NK-92 (cell line): ENCODE data around the gene PTPRD.

Experiments used
- DNase-seq: peaks from one replicate; lab custom pipeline; 2025; ENCODE audit not compliant: unreplicated experiment; lab: John Stamatoyannopoulos, UW

Gene PTPRD

DNA sequence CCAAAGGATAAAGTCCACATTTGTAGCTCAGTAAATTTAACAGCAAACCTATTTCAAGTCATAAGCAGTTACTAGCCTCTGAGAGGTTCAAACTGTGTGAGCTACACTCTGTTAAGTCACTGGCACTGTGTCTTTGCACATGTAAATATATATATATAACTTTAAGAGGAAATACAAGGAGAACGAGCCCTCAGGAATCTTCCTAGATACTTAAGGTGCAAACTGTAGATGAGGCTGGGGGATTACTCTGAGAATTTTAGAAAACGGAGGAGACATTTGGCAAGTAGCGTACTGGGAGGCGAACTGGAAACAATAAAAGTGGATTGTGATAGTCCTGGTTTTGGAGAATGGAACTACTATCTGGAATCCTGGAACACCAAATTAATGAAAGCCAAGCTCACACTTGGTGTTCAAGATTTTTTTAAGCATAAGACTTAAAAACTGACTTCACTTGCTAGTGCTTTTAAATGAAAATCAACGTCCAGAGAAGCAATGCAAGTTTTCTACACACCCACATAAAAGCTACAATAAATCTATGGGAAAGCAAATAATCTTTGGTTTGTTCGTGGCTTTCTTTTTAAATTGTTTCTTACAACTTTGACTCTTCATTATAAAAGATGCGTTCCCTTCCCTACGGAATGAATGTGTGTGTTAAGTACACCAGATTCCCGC is 1756.3 kb downstream of the PTPRD start:
- DNase-seq = no peak

DNA sequence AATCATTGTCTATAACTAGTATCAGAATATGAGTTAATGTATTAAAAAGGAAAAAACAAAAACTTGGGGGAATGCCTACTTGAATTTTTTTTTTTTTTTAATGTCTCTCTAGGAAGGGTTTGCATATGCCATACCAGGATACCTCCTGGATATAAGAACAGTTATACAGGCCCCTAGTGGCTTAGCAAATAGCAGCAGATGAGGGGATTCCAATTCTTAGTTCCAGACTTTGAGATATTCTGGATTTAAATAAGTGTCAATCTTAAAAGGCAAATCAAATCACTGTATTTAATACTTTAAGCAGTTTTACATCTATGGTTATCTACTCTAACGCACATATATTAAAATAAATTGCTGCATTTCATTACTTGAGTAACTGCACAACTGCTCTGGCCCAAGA is 1757.8 kb downstream of the PTPRD start:
- no peak for DNase-seq

DNA sequence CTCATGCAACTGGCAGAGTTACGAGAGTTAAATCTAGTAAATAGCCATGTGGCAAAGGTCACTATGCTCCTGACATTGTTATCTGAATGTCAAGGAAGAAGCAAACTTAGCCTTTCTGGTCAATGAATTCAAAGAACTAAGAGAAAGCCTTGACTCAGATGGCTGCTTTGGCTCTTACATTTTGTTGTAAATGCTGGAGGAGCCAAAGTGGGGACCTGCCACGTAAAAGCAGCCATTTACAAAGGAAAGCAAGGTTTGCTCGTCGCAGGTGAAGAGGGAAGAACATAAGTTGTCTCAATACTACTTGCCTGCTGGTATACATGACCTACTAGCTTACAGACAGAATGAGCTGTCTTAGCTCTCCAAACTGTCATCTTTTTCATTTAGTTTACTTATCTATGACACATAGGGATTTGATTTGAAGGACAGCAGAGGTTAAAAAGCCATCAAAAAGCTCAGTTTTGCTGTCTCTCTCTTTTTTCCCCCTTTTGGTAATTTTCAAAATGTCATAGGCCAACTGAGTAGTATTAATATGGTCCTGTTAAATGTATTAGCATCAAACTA is 1760.4 kb downstream of the PTPRD start:
- DNase-seq = no peak

DNA sequence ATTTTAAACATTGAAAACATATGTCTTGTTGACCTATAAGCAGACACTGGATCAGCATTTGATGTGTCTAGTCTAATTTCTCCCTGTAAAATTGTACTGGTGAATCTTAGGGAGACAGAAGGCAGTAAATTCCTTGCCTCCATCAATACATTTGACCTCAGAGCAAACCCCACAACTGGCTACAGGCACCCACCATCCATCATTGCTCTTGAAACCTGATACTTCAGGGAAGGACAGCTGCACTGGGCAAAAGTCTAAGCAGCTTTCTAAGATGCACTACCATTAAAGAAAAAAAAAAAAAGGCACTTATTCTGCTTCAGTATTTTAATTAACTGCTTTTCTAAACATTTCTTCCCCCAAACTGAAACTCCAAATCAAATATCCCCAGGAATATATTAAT is 1761.9 kb downstream of the PTPRD start:
- no peak for DNase-seq

DNA sequence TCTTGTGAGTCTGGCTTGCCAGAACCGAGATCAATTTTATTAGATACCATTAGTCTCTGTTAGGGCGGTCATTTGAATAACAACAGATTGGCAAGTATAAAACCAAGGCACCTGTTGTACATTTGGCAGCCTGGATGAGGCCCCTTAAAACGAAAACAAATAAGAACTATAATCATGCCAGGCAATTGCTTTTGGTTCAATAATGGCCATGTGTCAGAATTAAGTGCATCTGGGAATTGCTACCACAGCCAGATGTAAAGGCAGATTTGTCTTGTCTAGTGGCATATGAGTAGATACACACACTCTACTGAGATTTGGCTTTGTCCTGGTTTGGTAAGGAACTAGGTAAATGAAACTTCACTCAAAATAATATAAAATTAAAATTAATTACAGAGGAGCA is 1767.0 kb downstream of the PTPRD start:
- DNase-seq = no peak

DNA sequence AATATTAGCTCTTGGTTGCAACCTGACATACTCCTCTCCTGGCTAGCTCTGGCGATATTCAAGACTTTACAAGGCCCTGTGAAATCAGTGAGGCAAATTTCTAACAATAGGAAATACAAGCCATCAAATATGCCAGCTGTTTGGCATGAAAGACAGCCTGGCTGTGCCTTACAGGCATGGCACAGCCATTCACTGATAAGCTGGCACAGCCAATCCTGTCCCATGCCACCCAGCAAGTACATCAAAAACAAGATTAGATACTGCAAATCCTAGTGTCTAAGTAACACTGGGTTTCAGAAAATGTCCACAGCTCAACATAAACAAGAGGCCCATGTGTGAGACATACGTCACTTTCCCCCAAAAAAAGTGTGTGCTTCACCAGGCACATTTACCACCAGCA is 1767.4 kb downstream of the PTPRD start:
- no peak for DNase-seq

DNA sequence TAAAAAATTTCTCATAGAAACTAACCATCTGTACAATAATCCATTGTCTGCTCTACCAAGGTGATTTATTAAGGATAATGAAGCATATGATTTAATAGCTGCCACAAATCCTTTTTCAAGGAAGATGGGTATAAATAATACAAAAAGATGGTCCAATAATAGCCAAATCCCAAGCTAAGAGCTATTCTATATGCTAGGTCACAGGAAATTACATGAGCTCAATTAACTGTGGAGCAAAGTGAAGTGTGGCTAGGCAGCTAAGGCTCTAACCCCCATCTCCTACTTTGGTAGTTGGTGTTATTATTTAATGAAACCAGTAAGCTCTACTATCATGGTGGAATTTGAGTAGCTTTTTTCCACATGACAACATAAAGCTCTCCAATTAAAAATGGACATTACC is 1768.3 kb downstream of the PTPRD start:
- DNase-seq = no peak

DNA sequence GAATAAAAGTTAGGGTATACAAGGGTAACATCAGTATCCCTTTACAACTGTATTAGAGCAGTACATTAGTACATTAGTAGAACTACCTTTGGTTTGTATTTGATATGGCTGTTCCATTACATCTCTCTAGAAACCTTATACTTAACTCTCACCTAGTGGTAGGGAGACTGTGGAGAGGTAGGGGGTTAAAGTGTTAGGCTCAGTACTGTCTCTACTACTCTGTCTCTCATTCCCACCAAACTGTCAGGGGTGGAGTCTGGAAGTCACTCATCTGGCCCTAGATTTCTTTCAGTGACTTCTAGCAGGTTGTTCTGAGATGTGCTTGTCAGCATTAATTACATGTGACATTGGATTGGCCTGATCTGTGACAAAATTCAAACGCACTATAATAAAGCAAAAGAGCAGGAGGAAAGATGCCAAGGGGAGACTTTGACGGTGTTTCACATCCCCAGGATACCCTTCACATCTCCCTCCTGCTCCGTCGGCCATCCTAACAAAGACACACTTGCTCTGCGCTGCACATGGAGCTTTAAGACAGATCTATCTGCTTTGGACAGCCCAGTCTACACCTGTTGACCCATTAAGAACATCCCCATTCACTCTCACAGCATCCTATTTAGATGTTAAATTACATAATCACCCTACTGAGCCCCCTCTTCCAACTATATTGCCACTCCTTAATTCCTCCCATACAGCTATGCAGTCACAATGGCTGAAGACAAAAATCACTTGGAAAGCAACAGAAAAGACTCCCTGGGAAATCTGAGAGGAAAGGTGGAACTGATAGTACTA is 1770.2 kb downstream of the PTPRD start:
- no peak for DNase-seq

DNA sequence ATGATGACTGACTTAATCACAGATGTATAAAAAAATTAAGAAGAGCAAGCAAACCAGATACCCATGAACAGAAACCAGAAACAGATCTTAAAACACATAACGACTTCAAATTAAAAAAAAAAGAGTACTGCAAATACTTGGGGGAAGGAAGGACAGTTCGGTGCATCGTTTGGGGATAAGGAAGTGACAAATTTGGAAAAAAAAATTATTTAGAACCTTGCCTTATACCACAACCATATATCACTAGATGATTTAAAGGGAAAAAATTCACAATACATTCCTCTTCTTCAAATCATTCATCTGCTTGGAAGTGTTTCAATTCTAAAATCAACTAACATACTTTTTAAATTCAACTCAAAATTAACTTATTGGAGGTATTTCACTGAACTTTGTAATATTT is 1774.7 kb downstream of the PTPRD start:
- DNase-seq = no peak

DNA sequence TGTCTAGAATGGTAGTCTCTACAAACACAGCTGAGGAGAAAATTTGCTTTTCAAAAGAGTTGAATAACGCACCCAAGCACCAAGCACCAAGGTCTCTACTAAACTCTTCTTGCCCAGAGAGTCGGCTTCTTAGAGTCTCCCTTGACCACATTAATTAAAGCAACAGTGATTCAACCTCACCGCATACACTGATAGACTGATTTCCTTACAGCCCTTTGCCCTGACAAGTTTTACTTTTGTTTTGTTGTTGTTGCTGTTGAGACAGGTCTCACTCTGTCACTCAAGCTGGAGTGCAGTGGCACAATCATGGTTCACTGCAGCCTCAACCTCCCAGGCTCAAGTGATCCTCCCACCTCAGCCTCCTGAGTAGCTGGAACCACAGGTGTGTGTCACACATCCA is 1777.5 kb downstream of the PTPRD start:
- DNase-seq = no peak

DNA sequence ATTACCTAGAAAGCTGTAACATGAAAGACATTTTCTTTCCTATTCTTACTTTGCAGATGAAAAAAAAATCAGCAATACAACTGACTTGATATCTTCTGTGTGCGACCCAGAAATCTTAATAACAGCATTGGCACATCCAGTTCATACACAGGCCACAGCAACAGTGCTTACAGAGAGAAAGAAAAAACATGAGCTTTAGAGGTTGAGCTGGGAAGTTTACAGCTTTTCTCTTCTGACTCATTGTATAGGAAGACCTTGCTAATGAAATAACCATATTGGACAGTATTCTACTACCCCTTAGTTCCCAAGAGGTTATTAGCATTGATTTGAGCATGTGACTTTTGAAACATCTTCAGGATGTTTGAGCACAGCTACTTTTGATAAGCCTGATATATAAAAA is 1779.8 kb downstream of the PTPRD start:
- DNase-seq = no peak

DNA sequence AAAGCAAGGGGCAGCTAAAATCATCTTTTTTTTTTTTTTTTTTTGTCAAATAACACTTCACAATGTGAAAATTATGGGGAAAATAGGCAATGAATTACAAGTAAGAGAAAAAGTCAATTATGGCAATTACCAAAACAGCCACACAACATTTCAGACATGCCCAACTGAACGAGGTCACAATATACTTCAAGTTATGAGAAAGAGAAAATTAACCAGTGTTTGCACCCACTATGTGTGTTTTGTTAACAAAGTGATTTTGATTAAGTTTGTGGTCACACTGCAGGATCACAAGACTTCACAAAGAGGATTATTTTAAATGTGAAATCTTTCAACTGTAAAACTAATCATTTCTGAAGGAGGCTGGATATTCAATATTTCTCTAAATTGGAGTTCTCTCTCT is 1780.4 kb downstream of the PTPRD start:
- DNase-seq = no peak

DNA sequence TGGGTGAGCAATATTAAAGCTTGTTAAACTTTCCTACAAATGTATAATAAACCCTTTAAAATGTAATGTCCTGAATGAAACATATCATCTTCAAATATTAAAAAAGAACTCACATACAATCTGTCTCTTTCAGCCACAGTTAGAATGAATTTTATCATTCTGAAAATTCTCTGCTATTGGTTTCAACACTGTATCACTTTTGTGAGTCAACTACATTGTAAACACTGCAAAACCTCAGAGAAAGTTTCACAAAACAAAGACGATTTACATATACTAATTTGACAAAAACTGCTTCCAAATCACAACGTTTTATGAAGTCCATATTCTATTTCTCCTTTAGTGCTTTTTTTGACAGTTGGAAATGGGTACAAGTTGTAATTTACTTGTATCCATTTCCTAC is 1781.2 kb downstream of the PTPRD start:
- DNase-seq = no peak

DNA sequence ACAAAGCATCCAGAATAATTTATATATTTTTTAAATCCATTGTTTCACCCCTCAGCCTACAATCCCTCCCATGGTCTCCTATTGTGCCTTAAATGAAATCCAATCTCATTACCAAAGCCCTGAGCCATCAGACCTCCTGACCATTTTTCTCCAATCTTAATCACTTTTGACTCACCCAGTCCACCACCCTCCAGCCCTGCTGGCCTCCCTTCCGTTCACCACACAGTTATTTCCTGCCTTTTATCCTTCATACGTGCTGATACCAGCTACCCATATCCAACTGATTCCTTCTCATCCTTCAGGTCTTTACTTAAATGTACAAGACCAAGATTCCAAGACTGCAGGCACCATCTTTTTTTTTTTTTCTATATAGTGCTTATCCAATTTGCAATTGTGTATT is 1786.5 kb downstream of the PTPRD start:
- no peak for DNase-seq

DNA sequence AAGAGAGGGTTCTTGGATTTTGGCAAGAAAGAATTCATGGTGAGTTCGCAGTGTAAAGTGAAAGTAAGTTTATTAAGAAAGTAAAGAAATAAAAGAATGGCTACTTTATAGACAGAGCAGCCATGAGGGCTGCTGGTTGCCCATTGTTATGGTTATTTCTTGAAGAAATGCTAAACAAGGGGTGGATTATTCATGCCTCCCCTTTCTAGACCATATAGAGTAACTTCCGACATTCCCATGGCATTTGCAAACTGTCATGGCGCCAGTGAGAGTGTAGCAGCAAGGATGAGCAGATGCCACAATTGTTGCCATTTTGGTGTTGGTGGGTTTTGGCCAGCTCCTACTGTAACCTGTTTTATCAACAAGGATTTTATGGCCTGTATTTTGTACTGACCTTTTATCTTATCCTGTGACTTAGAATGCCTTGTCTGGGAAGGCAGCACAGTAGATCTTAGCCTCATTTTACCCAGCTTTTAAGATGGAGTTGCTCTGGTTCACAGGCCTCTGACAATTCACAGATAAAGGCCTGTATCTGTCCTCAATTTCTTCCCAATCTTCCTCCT is 1787.1 kb downstream of the PTPRD start:
- no peak for DNase-seq

DNA sequence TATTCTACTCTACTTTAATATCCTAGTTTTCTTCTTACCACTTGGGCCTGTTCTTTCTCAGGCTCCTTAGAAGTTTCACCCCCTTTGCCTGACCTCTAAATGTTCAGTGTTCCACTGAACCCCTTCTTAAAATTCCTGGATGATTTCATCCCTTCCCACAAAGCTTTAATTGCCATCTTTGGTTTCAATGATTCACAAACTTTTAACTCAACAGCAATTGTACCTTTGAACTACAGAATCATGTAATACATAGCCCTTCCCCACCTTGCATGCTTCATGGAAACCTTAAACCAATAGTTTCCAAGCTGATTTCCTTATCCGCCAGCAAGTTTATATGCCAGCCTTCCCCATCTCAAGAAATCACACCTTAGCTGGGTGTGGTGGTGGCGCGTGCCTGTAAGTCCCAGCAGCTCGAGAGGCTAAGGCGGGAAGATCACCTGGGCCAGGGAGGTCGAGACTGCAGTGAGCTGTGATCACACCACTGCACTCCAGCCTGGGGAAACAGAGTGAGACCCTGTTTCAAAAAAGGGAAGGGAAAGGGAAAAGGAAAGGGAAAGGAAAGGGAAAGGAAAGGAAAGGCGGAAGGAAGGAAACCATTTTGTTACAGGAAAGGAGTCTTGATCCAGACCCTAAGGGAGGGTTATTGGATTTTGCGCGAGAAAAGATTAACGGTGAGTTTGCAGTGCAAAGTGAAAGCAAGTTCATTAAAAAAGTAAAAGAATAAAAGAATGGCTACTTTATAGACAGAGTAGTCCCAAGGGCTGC is 1789.5 kb downstream of the PTPRD start:
- DNase-seq = no peak

DNA sequence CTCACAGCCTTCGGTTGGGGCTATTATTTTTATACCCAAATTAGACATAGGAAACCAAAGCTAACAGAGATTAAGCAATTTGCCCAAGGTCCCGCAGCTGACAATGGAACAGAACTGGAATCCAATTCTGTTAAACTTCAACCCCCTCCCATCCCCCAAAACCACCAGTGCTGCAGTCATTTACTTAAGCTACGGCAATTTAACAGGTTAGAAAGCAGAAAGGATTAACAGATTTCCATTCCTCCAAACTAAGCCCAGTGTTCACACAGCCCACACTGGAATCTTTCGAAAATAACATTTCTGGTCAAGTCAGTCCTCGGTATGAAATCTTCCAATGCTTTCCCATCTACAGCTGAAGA is 1790.2 kb downstream of the PTPRD start:
- DNase-seq = no peak

DNA sequence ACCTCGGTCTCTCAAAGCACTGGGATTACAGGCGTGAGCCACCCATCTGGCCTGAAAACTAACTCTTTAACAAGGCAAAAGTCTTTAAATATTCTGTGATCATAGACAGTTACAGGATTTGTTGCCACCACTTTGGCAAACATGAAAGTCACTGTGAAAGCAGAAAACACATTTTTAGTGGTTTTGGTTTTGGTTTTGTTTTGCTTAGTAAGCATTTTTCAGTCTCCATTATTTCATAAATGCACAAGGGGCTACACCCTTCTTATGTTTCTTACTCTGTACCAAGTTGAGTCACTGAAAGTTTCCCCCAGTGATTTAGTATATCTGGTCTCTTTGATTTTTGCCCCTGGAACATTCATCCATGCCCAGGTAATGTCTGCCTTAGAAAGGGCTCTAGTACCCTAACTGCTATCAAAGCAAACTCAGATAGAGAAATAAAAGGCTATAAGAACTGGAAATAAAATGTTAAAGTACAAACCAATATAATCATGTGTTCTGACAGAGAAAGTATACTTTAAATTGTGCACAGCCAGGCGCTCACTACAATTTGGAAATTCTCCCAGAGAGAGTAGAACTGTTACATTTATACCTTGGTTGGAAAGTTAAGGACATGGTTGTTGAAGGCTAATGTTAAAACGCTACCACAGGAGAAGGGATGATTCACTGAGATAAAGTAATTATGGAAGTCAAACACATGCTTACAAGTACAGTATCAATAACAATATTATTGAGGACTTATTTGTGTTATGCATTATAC is 1790.7 kb downstream of the PTPRD start:
- DNase-seq = no peak

DNA sequence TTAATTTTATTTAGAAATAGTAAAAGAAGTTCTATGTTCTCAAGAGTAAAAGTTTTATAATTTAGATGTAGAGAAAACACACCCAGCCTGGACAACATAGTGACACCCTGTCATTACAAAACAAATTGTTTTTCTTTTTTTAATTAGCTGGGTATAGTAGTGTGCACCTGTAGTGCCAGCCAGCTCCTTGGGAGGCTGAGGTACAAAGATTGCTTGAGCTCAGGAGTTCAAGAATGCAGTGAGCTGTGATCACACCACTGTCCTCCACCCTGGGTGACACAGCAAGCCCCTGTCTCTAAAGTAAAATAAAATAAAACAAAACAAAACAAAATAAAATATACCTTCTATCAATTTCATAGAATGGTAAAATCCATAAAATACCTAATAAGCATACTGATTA is 1795.5 kb downstream of the PTPRD start:
- no peak for DNase-seq

DNA sequence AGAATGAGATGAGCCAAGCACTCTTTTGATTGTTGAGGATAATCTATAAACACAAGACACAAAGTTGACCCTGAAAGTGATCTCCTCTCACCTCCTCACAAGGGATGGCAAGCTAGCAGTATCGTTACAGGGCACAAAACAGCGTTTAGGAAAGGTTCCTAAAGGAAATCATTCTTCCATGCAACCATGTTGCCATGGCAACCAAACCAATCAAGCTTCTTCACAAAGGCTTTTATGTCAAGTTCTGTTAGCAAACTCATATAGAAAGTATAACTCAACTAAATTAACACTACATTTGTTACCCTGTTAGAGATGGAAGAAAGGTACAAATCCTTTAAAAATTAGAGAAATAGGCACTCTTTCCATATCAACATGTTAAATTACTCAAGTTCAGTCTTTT is 1796.4 kb downstream of the PTPRD start:
- no peak for DNase-seq

DNA sequence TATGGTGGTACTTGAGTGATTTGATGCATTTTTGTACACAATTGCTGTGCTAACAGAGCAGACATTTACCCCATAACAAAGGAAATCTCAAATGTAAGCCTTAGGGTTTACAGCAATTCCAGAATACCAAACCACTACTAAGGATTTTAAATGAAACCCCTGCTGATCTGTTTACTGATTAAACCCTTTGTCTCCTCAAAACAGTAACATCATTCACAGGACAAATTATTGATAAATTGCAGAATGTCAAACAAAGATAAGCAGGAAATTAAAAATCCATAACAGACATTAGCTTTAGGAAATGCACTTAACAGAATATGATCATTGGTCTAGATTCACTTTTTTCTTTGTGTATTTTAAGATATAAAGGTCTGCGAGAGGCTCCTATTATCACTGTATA is 1796.9 kb downstream of the PTPRD start:
- no peak for DNase-seq
